BJ (cell line): Measurements from ENCODE around the gene MPC1. TPM values are rescaled to one million over a fixed set of nuclear protein-coding genes. Genes with fewer than 3 reads are reported as not detected.

ENCODE experiments used
- CTCF ChIA-PET: fragments of 350-600 bp; formaldehyde crosslinking; extraction: SDS; loops from one replicate; lab custom pipeline; 2021; ENCODE audit warnings: antibody characterized with exemption, inconsistent platforms; lab: Yijun Ruan, JAX
- POLR2A ChIA-PET: fragments of 300-600 bp; sonication (Branson Sonifier 250); formaldehyde crosslinking; extraction: SDS; loops from one replicate; lab custom pipeline; 2021; ENCODE audit warnings: antibody characterized with exemption; lab: Charles Lee
- DNase-seq: peaks from one replicate; pipeline ENCODE4 v3.0.0-alpha.2; 2011; ENCODE audit warnings: low read depth
- H3K27me3 ChIP-seq: 2 replicates; pipeline ENCODE4 v1.6.0; 2011; ENCODE audit warnings: low read length; ENCODE audit not compliant: control insufficient read depth, insufficient read depth
- H3K36me3 ChIP-seq: 2 replicates; pipeline ENCODE4 v1.5.1; 2011; ENCODE audit warnings: low read length; ENCODE audit not compliant: control insufficient read depth, insufficient read depth
- H3K4me3 ChIP-seq: 2 replicates; pipeline ENCODE4 v1.5.1; 2011; ENCODE audit warnings: low read depth, mild to moderate bottlenecking, control low read depth, low read length
- CTCF ChIP-seq: IDR thresholded peaks from 2 replicates; pipeline ENCODE4 v1.5.1; 2011; ENCODE audit warnings: low read depth, mild to moderate bottlenecking, control low read depth, inconsistent platforms, low read length, moderate library complexity; ENCODE audit not compliant: insufficient read depth
- polyA minus RNA-seq: library from RNA; depleted of rRNA, polyadenylated mRNA; stranded (reverse); fragments of >200 nt; gene quantifications from 2 replicates; pipeline ENCODE4 v1.2.3, GENCODE V29; 2011; rRNA and poly(A)+ RNA removed
- polyA plus RNA-seq: library from polyadenylated mRNA; depleted of rRNA; stranded (reverse); fragments of >200 nt; gene quantifications from 2 replicates; pipeline ENCODE4 v1.2.3, GENCODE V29; 2011; rRNA removed

Gene MPC1
- polyA plus RNA-seq (19.2 and 27.5 TPM in 2 replicates), polyA minus RNA-seq (4.1 and 6.3 TPM in 2 replicates)

- no peaks in the 10 kb centered on the region; the same call in 1 of the 2 replicates for H3K27me3 ChIP-seq
- H3K36me3 ChIP-seq = no peaks in the 10 kb centered on the region
- CTCF ChIA-PET = interaction anchor here (1.0 to 1.2 kb wide), 3 partner anchors 12 to 75 kb away, joined by 3 read pairs; partner anchors contain the start of gene PRR18
- no peak for TF ChIP-seq CTCF
- peak within 1 kb of the TSS; percentile 84 for H3K4me3 ChIP-seq
- POLR2A ChIA-PET = no interaction called here
- DNase-seq = peak; percentile 71
Measured at GRCh38 chr6:166382933-166383801, at the start of gene MPC1. Gene MPC1 (minus strand): TSS chr6:166382940. CDS start chr6:166382876, 64 bp downstream.

- no peaks in the 10 kb centered on the region for H3K27me3 ChIP-seq
- no peaks in the 10 kb centered on the region for H3K36me3 ChIP-seq
- no peak overlapping the region for H3K4me3 ChIP-seq
- ChIA-PET CTCF (interaction anchor here (1.3 kb wide), 1 partner anchor 9 kb away, joined by 4 read pairs; no protein-coding TSS in a partner anchor), POLR2A (no interaction called here)
- DNase-seq = no peak
- TF ChIP-seq CTCF = no peak
Measured at GRCh38 chr6:166430269-166430668, 47.5 kb upstream of the MPC1 start.

- Histone ChIP-seq H3K4me3 (no peak overlapping the region), H3K36me3 (peaks cover 14% of the 10 kb centered on the region), H3K27me3 (no peaks in the 10 kb centered on the region)
- TF ChIP-seq CTCF = no peak
- ChIA-PET POLR2A (no interaction called here), CTCF (no interaction called here)
- DNase-seq = no peak
Measured at GRCh38 chr6:166424431-166424830, 41.7 kb upstream of the MPC1 start.

DNA sequence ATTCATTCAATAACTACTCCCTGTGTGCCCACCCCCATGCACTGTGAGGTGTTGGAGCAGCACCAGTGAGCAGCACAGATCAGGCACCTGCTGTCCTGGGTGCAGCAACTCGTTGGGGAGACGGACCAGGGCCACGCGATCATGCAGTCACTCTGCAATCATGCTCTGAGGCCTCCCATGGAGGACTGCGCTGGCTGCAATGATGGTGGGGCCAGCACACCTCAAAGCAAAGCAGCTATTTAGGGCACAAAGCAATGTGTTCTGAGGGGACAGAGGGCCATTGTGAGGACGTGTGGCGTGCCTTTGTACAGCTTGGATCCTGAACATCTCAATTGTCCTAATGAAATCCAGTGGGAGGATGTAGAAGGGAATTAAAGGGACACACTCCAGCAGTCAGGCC, 41.0 kb upstream of the MPC1 start:
- TF ChIP-seq CTCF = no peak
- Histone ChIP-seq H3K36me3 (peaks cover 14% of the 10 kb centered on the region), H3K27me3 (no peaks in the 10 kb centered on the region), H3K4me3 (no peak overlapping the region)
- DNase-seq = no peak
- POLR2A ChIA-PET = no interaction called here
- CTCF ChIA-PET = no interaction called here

DNA sequence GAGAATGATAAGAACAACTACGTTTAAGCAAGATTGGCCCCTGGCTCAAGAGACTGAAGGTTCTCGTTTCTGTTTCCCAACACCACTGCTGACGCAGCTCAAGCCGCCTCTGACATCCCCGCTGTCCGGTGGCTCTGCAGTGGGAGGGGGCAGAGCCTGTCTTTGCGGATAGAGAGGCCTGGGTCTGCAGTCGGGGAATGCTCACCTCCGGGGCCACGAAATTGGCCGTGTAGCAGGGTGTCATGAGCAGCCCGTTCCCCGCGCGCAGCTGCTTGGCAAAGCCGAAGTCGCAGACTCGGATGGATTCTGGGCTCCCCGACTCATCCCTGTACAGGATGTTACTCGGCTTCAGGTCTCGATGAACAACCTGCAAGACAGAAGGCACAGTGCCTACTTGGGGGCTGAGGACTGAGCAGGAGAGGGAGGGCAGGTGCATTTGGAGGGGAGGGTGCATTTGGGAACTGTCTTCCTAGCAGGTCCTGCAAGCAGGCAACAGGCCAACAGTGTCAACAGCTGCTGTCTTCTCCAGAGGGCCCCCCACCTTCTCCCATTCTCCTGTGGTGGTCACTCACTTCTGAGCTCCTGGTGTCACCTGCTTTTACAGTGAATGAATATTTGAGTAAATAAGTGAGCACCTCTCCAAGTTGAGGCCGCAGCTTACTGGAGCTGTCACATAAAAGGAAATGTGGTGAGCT, 40.5 kb upstream of the MPC1 start:
- no peaks in the 10 kb centered on the region for H3K27me3 ChIP-seq
- no peak for DNase-seq
- no peak overlapping the region for H3K4me3 ChIP-seq
- ChIA-PET CTCF (interaction anchor here (0.9 kb wide), 1 partner anchor 23 kb away, joined by 3 read pairs; no protein-coding TSS in a partner anchor), POLR2A (no interaction called here)
- H3K36me3 ChIP-seq = peaks cover 14% of the 10 kb centered on the region
- TF ChIP-seq CTCF = no peak
